Heart right ventricle (tissue), 16 donors: ENCODE results near the gene BLACAT1. TPM values are rescaled to one million over a fixed set of nuclear protein-coding genes. Genes with fewer than 3 reads are reported as not detected.
"Not testable (repeated sequence)": the region's sequence is repeated elsewhere in the genome, so short reads cannot be mapped to it uniquely, and the experiment has no call there.

ENCODE experiments used
- ATAC-seq, 8 donors: fragments of 200-7000 bp; cut with Tn5 transposase; one replicate each; pipeline ENCODE4 v1.9.1; 2020; ENCODE audit warnings: mild to moderate bottlenecking in 8 of 8, moderate library complexity in 8 of 8, moderate number of reproducible peaks in 1 of 8
- DNase-seq, 2 donors: peaks; one replicate each; pipeline ENCODE4 v3.0.0-alpha.2; 2020
- H3K27ac ChIP-seq, 10 donors: fragments of 200-600 bp; sonication (generic) in 2 of 10; one replicate each; pipeline versions ENCODE4 v1.5.0 to v1.8.0; 2020 to 2022; ENCODE audit warnings: mild to moderate bottlenecking in 3 of 10
- H3K27me3 ChIP-seq, 7 donors: fragments of 200-600 bp; one replicate each; pipeline ENCODE4 v1.8.0; 2021 to 2022; ENCODE audit warnings: mild to moderate bottlenecking in 2 of 7
- H3K36me3 ChIP-seq, 9 donors: fragments of 200-600 bp; sonication (generic) in 1 of 9; one replicate each; pipeline versions ENCODE4 v1.5.0 to v1.8.0; 2020 to 2022; ENCODE audit warnings: mild to moderate bottlenecking in 2 of 9
- H3K4me1 ChIP-seq, 9 donors: fragments of 200-600 bp; sonication (generic) in 1 of 9; one replicate each; pipeline versions ENCODE4 v1.5.0 to v1.8.0; 2020 to 2022; ENCODE audit warnings: mild to moderate bottlenecking in 4 of 9
- H3K4me3 ChIP-seq, 10 donors: fragments of 200-600 bp; sonication (generic) in 2 of 10; one replicate each; pipeline versions ENCODE4 v1.5.0 to v1.8.0; 2020 to 2022; ENCODE audit warnings: mild to moderate bottlenecking in 7 of 10, moderate library complexity in 2 of 10
- H3K9me3 ChIP-seq, 11 donors: fragments of 200-600 bp in 10 of 11; sonication (generic) in 2 of 11; one replicate each; pipeline versions ENCODE4 v1.5.0 to v1.8.0; 2013 to 2022; ENCODE audit warnings: mild to moderate bottlenecking in 2 of 11, control low read depth in 1 of 11, moderate library complexity in 1 of 11
- CTCF ChIP-seq, 9 donors: fragments of 200-600 bp; sonication (generic) in 2 of 9; IDR thresholded peaks; one replicate each; pipeline versions ENCODE4 v1.5.0 to v1.8.0; 2021 to 2022; ENCODE audit warnings: antibody characterized with exemption in 9 of 9, mild to moderate bottlenecking in 5 of 9, moderate library complexity in 1 of 9
- WGBS, 2 donors: extraction: QIAGEN DNeasy Blood & Tissue Kit; methylation state at CpG; one replicate each; pipeline ENCODE4 v1.1.7; 2013; ENCODE audit warnings: inconsistent platforms in 1 of 2; 5-methylcytosine and 5-hydroxymethylcytosine counted together
- intact Hi-C, 10 donors: fragments of 100-400 bp; cut with DNase I; formaldehyde crosslinking; loops; one replicate each; pipeline versions ENCODE4 v1.11.1 to v1.14.2; 2022
- polyA plus RNA-seq, 2 donors: library from polyadenylated mRNA; stranded (reverse); fragments of 200-250 nt; gene quantifications; one replicate each; pipeline ENCODE4 v1.2.3, GENCODE V29; 2013
- total RNA-seq, 10 donors: library from RNA; stranded (reverse); fragmentation: NEBNext Ultra II Directional in 3 of 10; extraction: Animal tissue kit (Norgen Biotek cat#: 25700) in 3 of 10; gene quantifications; one replicate each; pipeline versions ENCODE4 v1.2.1 to v1.2.4, GENCODE V29; 2021 to 2023
- donor health status: Arrhythmogenic right ventricular cardiomyopathy.
- donor health status: ischemic (EF 13 %, LVEDD 7.1; RV severe dilation, severe dysfunction).
- donor health status: healthy with polysubstance abuse.
- donor health status: DM: no; HTN: yes; CAD: no.
- donor health status: DM: no; HTN: no; CAD: no.
- donor health status: ischemic (EF 25% LVEDD 6.9; RV normal size, moderate dysfunction).
- donor health status: ischemic (EF 25% LVEDD 5.7; RV mildly dilated, moderate dysfunction).
- donor health status: healthy.
- donor health status: DM: yes; HTN: yes; CAD: no.
- donor health status: Ischemic cardiomyopathy.
- donor health status: ischemic (EF 35%, LVEDD 5.7; RV mildly dilated, moderate dysfunction).
- donor health status: nonischemic (EF 11% LVEDD 7.7; RV severe dilation, severe dysfunction).
- donor health status: DM: yes; HTN: yes; CAD: no.
- donor health status: PGD.
- donor health status: ischemic (EF 29% LVEDD 5.4; RV normal size, mild dysfunction).
- donor health status: nonischemic (EF 23%, LVEDD 6.1; RV moderate dilation, normal function).

BLACAT1 gene
- total and polyA plus RNA-seq, 12 donors = 0.15 TPM; not detected in 11

GRCh38 chr1:205488074-205488723 lies 32.4 kb upstream of the BLACAT1 start:
- 41 to 42% methylated on average over 9 of the region's 9 CpGs for WGBS, 2 donors

GRCh38 chr1:205486258-205486657 lies 30.4 kb upstream of the BLACAT1 start:
- ATAC-seq (no peak), DNase-seq (no peak)
- no peak for TF ChIP-seq CTCF (IDR thresholded peaks at IDR 0.05)
- H3K9me3 ChIP-seq = no peaks in the 10 kb centered on the region
- intact Hi-C loops = loop anchor here in 8 of 10 donors (1.0 to 10.0 kb wide), 10 partner anchors 39 to 211 kb away; partner anchors contain the start of gene KLHDC8A (in 3 of the 8)
- H3K27me3 ChIP-seq = peaks cover 0 to 31% (median 24%) of the 10 kb centered on the region in 7 donors
- no peak overlapping the region for H3K4me3 ChIP-seq
- WGBS, 2 donors = 87 to 91% methylated on average over 6 of the region's 6 CpGs
- H3K27ac ChIP-seq = no peak overlapping the region
- no peaks in the 10 kb centered on the region for H3K36me3 ChIP-seq
- H3K4me1 ChIP-seq = peaks cover 0 to 7% (median 0%) of the 10 kb centered on the region in 9 donors

More at GRCh38 chr1:205488074-205488723, 32.4 kb upstream of the BLACAT1 start:
- ATAC-seq (peak; percentile 58 to 83 (median 77)), DNase-seq (peak in 1 of 2 donors; percentile 55)
- Histone ChIP-seq H3K27ac (no peak overlapping the region), H3K9me3 (no peaks in the 10 kb centered on the region), H3K27me3 (peaks cover 0 to 13% (median 9%) of the 10 kb centered on the region in 7 donors), H3K4me3 (no peak overlapping the region), H3K36me3 (no peaks in the 10 kb centered on the region), H3K4me1 (peaks cover 9 to 24% (median 17%) of the 10 kb centered on the region in 9 donors)
- intact Hi-C loops = loop anchor here in 9 of 10 donors (1.0 to 10.0 kb wide), 10 partner anchors 36 to 213 kb away; partner anchors contain the start of gene KLHDC8A (in 3 of the 9)
- TF ChIP-seq CTCF (IDR thresholded peaks at IDR 0.05) = peak; percentile 83 to 92 (median 88)

- ATAC-seq (peak; percentile 67 to 85 (median 72)), DNase-seq (peak; percentile 46 to 56)
- peak in 8 of 9 donors; percentile 95 to 99 (median 96) for TF ChIP-seq CTCF (IDR thresholded peaks at IDR 0.05)
- Histone ChIP-seq H3K36me3 (no peaks in the 10 kb centered on the region), H3K4me3 (no peak overlapping the region), H3K27me3 (peaks cover 0 to 39% (median 31%) of the 10 kb centered on the region in 7 donors), H3K4me1 (peaks cover 0 to 7% (median 0%) of the 10 kb centered on the region in 9 donors), H3K27ac (no peak overlapping the region), H3K9me3 (no peaks in the 10 kb centered on the region)
- intact Hi-C loops = loop anchor here (1.0 to 10.0 kb wide), 13 partner anchors 43 to 210 kb away; partner anchors contain the start of gene KLHDC8A (in 3 of the 10)
- WGBS, 2 donors = 30 to 33% methylated on average over 13 of the region's 13 CpGs
These were observed 29.4 kb upstream of the BLACAT1 start for GRCh38 chr1:205484985-205485967.

- WGBS, 2 donors = 33 to 44% methylated on average over 2 of the region's 2 CpGs
- Histone ChIP-seq H3K27me3 (peaks cover 0 to 55% (median 30%) of the 10 kb centered on the region in 7 donors), H3K4me3 (no peak overlapping the region), H3K4me1 (peaks cover 0 to 7% (median 0%) of the 10 kb centered on the region in 9 donors), H3K36me3 (no peaks in the 10 kb centered on the region), H3K27ac (no peak overlapping the region), H3K9me3 (no peaks in the 10 kb centered on the region)
- ATAC-seq (no peak), DNase-seq (no peak)
- TF ChIP-seq CTCF (IDR thresholded peaks at IDR 0.05) = no peak
- intact Hi-C loops = loop anchor here in 7 of 10 donors (5.0 to 10.0 kb wide), 6 partner anchors 41 to 209 kb away; partner anchors contain the start of gene KLHDC8A (in 2 of the 7)
These were observed 27.5 kb upstream of the BLACAT1 start for GRCh38 chr1:205483372-205483771.

- intact Hi-C loops = loop anchor here in 7 of 10 donors (5.0 to 10.0 kb wide), 6 partner anchors 40 to 208 kb away; partner anchors contain the start of gene KLHDC8A (in 2 of the 7)
- not testable (repeated sequence) for H3K4me3 ChIP-seq, ATAC-seq, H3K36me3 ChIP-seq, H3K27ac ChIP-seq, DNase-seq, H3K9me3 ChIP-seq
- H3K4me1 ChIP-seq = peaks cover 0 to 12% (median 6%) of the 10 kb centered on the region in 9 donors
- WGBS, 2 donors = 90 to 95% methylated on average over 11 of the region's 11 CpGs
- peaks cover 0 to 63% (median 29%) of the 10 kb centered on the region in 7 donors for H3K27me3 ChIP-seq
These were observed 26.7 kb upstream of the BLACAT1 start for GRCh38 chr1:205482587-205482986.
